GM18526 (cell line): ENCODE results near the gene BIN1.

Source experiments
- POLR2A ChIP-seq: IDR thresholded peaks from 3 replicates; pipeline ENCODE4 v1.6.1; 2011; ENCODE audit not compliant: insufficient read length; ENCODE audit errors: extremely low read depth

The BIN1 gene

GRCh38 chr2:127025359-127026166 is 81.4 kb downstream of the BIN1 start:
- TF ChIP-seq POLR2A, result no peak

- TF ChIP-seq POLR2A, result no peak
These were observed 82.1 kb downstream of the BIN1 start for GRCh38 chr2:127024769-127025358.

GRCh38 chr2:127023504-127023903 is 83.5 kb downstream of the BIN1 start:
- TF ChIP-seq POLR2A, result no peak

- TF ChIP-seq POLR2A, result no peak
These were observed 84.1 kb downstream of the BIN1 start for GRCh38 chr2:127022817-127023216.

- no peak for TF ChIP-seq POLR2A
These were observed 86.4 kb downstream of the BIN1 start for GRCh38 chr2:127020536-127020935.

GRCh38 chr2:127017548-127017947 is 89.4 kb downstream of the BIN1 start:
- TF ChIP-seq POLR2A, result no peak

- TF ChIP-seq POLR2A, result no peak
These were observed 90.6 kb downstream of the BIN1 start for GRCh38 chr2:127016329-127016728.

- TF ChIP-seq POLR2A, result no peak
These were observed 91.6 kb downstream of the BIN1 start for GRCh38 chr2:127015106-127015910.

- TF ChIP-seq POLR2A, result no peak
These were observed 92.3 kb downstream of the BIN1 start for GRCh38 chr2:127014630-127015029.

GRCh38 chr2:127014224-127014623 is 92.7 kb downstream of the BIN1 start:
- TF ChIP-seq POLR2A, result no peak

- TF ChIP-seq POLR2A, result no peak
These were observed 94.1 kb downstream of the BIN1 start for GRCh38 chr2:127012868-127013267.

- no peak for TF ChIP-seq POLR2A
These were observed 94.7 kb downstream of the BIN1 start for GRCh38 chr2:127012215-127012614.

GRCh38 chr2:127011796-127012195 is 95.2 kb downstream of the BIN1 start:
- no peak for TF ChIP-seq POLR2A

GRCh38 chr2:127011231-127011661 is 95.7 kb downstream of the BIN1 start:
- no peak for TF ChIP-seq POLR2A

GRCh38 chr2:127008265-127009015 is 98.5 kb downstream of the BIN1 start:
- no peak for TF ChIP-seq POLR2A
